HG02943 (cell line): Measurements from ENCODE around the gene APLF.
"Not testable (repeated sequence)": the region's sequence is repeated elsewhere in the genome, so short reads cannot be mapped to it uniquely, and the experiment has no call there.

Source experiments
- ATAC-seq: cut with Tn5 transposase; IDR thresholded peaks from one replicate; pipeline ENCODE4 v1.9.1; 2021; ENCODE audit warnings: mild to moderate bottlenecking, low read depth, moderate library complexity; ENCODE audit not compliant: unreplicated experiment

APLF gene

GRCh38 chr2:68472796-68473414 lies 5.5 kb downstream of the APLF start:
- no peak for ATAC-seq

DNA sequence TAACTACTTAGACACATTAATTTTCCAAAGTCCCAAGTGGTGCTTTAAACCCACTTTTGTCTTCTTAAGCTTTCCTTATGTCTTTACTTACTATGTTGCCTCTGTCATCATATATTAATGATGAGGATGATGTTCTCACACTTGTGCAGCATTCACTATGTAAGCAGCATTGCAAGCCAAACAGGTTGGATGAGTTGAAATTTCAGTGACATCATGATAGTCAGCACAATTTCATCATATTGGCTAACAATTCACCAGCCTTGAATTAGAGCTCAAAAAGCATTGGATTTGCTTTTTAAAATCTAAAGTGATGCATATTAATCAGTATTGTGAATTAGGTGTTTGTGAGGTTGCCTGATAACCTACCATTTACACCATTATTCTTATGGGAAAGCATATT lies 7.7 kb downstream of the APLF start:
- ATAC-seq: no peak

- no peak for ATAC-seq
Measured at GRCh38 chr2:68475576-68475975, 8.2 kb downstream of the APLF start.

DNA sequence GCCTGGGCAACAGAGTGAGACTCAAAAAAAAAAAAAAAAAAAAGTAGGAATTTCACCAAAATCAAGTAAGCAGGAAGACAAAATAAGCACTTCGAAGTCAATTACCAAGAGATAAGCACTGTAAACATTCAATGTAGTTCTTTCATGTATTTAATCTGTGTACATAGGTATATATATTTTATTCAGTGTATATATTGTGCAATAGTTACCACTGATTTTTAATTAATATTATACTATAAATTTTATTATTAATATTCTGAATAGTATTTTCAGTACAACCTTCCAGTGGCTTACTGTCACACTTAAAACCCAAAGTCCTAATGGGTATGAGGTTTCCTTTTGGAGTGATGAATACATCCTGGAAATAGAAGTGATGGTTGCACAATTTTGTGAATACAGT lies 9.1 kb downstream of the APLF start:
- ATAC-seq: no peak

DNA sequence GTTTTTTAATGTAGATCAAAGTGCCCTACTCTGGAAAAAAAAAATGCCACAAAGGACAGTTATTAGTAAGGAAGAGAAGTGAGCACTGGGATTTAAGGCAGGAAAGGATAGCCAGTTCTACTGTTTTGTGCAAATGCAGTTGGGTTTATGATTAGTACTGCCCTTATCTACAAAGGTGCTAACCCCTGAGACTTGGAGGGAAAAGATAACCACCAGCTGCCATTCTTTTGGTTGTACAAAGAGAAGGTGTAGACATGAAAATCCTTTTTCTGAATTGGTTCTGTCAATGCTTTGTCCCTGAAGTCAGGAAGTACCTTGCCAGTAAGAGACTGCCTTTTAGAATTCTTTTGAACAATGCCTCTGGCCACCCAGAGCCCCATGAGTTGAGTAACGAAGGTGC lies 11.3 kb downstream of the APLF start:
- no peak for ATAC-seq

DNA sequence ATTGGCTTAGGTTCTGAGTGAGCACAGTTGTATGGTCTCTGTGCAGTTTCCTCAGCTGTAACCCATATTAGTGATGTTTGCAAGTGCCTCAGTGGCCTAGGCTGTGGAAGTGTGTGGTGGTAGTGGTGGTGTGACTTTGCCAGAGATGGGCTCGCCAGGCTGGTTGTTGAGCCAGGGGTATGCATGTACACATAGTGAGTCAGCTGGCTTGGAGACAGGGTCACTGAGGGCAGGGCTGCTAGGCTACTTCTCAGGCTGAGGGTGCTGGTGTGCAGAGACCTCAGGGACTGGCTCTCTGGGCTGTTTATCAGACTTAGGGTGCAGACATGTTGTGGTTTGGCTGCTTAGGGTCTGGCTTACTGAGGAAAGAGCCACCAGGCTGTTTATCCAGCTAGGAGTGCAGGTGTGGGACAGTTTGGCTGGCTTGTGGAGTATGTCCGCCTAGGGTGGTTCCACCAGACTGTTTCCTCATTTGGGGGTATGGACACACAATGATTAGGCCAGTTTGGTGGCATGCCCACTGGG lies 15.0 kb downstream of the APLF start:
- ATAC-seq: no peak

DNA sequence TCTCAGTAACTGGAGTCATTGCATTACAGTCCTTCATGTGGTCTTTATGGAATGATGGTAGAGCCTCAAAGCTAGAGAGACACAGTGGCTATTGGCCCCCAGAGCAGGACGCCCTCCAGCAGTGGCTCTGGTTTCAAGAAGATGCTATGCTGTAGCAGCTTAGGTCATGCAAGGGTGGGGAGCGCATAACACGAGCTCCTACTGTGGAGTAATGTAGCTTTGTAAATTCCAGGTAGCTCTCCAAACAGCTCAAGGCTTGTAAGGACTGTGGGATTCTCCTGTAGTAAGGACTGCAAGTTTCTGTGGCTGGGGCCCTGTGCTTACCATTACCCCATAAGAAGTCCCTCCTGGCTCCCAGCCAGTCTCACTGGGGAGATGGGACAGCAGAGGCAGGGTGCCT lies 15.6 kb downstream of the APLF start:
- ATAC-seq: no peak

GRCh38 chr2:68487773-68488355 lies 20.5 kb downstream of the APLF start:
- ATAC-seq: no peak

DNA sequence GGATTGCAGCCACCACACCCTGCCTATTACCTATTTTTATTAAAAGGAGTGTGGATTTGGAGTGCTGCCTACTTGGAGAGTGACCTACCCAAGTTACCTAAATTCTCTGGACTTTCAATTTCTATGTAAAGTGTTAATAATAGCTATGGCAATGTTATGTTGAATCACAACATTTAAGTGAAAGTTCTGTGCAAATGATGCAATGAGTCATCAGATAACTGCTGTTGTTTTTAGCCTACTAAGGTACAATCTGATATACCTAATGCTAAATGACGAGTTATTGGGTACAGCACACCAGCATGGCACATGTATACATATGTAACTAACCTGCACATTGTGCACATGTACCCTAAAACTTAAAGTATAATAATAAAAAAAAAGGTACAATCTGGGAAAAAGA lies 21.2 kb downstream of the APLF start:
- ATAC-seq: not testable (repeated sequence)

DNA sequence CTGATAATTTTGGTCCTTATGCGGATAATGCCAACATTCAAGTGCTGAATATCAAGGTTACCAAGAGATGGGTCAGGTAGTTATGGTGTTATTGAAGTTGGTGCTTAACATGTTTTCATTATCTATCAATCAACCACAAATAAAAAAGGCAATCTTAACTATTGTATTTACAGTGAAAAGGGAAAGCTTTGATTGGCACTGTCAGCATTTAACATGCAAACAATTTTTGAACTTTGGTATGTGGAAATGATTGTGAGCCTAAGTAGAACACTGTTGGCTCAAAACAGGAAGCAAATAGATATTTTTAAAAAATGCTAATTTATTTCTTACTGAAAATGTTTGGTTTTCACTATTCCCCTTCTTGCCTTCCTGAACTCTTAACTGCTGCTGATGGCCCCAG lies 21.9 kb downstream of the APLF start:
- no peak for ATAC-seq

GRCh38 chr2:68491582-68491981 lies 24.2 kb downstream of the APLF start:
- no peak for ATAC-seq

- no peak for ATAC-seq
Measured at GRCh38 chr2:68499133-68499532, 31.7 kb downstream of the APLF start.

DNA sequence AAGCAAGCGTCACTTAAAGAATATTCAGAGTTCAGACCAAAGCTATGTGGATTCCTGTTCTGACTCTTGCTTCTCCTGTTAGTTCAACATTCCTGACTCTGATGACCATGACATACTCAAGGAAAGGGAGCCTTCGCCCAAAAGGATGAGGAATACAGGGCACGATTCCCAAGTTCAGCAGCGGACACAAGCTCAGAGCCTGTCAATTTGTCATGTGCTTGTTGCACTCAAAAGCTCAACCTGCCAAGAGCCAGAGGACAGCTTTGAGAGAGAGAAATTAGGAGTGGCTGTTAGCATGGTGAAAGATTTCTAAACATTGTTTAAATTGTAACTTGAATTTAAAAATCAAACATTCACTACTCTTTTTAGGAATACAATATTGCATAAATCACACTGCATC lies 33.3 kb downstream of the APLF start:
- no peak for ATAC-seq

GRCh38 chr2:68501768-68502167 lies 34.4 kb downstream of the APLF start:
- ATAC-seq: no peak

GRCh38 chr2:68505603-68506159 lies 38.3 kb downstream of the APLF start:
- ATAC-seq: no peak

DNA sequence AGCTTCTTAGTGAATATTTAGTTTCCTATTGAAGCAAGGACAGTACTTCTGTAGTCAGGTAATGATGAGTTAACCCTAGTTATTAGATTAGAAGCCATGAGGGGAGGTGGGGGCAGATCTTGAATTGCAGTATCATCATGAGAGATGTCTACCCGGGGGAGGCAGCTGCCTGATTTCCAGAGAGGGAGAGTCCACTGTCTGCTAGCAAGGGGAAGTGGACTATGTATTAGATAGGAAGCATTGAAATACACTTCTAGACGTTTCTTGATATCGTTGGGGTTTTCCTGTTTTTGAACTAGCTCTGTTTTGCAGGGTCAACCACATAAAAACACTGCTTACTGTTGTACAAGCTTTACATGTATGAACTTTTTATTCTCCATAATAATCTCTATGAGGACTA lies 38.8 kb downstream of the APLF start:
- ATAC-seq: no peak

DNA sequence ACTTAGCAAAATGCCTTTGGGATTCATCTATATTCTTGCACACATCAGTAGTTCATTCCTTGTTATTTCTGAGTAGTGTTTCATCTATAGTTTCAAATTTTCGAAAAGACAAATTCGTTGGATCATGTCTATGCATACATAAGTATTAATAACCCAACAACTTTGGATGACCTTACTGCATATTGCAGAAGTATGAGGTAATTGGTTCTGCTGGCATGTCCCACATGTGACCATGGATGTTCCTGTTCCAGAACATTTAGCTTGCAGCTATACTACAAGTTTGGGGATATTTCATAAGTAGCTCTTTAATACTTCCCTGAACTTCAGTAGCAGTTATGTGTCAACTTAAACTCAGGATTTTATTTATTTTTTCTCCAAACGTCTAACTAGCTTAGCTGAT lies 44.9 kb downstream of the APLF start:
- ATAC-seq: no peak

DNA sequence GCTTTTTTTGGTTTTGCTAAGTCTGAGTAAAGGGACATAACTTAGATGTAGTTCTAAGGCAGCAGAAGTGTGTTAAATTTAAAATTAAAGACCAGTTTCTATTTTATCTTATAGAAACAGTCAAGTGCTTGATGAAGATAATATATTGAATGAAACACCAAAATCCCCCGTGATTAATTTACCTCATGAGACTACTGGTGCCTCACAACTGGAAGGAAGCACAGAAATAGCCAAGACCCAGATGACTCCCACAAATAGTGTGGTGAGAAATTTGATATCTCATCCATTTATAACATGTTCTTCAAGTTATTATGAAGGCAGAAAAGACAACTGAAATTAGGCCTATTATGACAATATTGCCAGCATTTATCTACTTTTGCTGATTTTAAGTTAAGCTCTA lies 45.6 kb downstream of the APLF start:
- ATAC-seq: no peak

- ATAC-seq: no peak
Measured at GRCh38 chr2:68514316-68514929, 47.0 kb downstream of the APLF start.

DNA sequence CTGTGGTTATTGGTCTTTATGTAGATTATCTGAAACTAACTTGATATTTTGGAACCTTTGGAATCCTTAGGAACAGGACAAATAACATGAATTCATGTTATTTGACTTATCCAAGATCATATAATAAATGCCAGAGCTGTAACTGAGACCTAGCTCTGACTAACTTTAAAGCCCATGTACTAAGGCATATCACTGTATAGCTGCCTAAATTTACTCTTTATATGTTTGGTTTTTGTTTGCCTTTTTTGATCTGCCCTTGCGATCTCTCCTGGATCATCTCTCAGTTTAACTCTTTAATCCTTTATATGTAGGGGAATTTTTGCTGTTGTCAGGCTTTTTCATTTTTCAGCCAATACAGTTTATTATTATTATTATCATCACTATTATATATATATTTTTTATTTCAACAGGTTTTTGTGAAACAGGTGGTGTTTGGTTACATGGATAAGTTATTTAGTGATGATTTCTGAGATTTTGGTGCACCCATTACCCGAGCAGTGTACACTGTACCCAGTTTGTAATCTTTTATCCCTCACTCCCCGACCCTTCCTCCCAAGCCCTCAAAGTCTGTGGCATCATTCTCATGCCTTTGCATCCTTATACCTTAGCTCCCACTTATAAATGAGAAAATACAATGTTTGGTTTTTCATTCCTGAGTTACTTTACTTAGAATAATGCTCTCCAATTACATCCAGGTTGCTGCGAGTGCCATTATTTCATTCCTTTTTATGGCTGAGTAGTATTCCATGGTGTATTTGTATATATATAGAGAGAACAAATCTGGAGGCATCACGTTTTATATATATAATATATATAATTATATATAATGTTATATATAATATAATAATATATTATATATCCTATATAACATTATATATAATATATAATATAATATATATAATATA lies 48.9 kb downstream of the APLF start:
- no peak for ATAC-seq

GRCh38 chr2:68519236-68519635 lies 51.9 kb downstream of the APLF start:
- ATAC-seq: no peak
